KOPT-K1 (cell line): ENCODE data around the gene ANKRD23.

Source experiments
- H3K27ac ChIP-seq: fragments of 200-600 bp; sonication (generic); 2 replicates; pipeline ENCODE4 v1.5.1; 2016; ENCODE audit warnings: antibody characterized with exemption, mild to moderate bottlenecking, low read depth, low read length; ENCODE audit not compliant: poor library complexity, severe bottlenecking
- H3K36me3 ChIP-seq: fragments of 200-600 bp; sonication (generic); 2 replicates; pipeline ENCODE4 v1.5.1; 2017; ENCODE audit warnings: antibody characterized with exemption, mild to moderate bottlenecking, low read length, moderate library complexity; ENCODE audit not compliant: insufficient read depth
- H3K9me3 ChIP-seq: fragments of 200-600 bp; sonication (generic); 2 replicates; pipeline ENCODE4 v1.5.1; 2017; ENCODE audit warnings: antibody characterized with exemption, low read length, mild to moderate bottlenecking; ENCODE audit not compliant: insufficient read depth, poor library complexity, severe bottlenecking

Gene ANKRD23

GRCh38 chr2:96839875-96840850 lies 3.7 kb downstream of the ANKRD23 start:
- Histone ChIP-seq H3K27ac (peak overlapping the region; percentile 69), H3K9me3 (no peaks in the 10 kb centered on the region), H3K36me3 (peaks cover 38% of the 10 kb centered on the region)

- no peaks in the 10 kb centered on the region for H3K9me3 ChIP-seq
- H3K27ac ChIP-seq: peak overlapping the region; percentile 69
- peaks cover 46% of the 10 kb centered on the region for H3K36me3 ChIP-seq
Measured at GRCh38 chr2:96839293-96839874, 4.4 kb downstream of the ANKRD23 start.

DNA sequence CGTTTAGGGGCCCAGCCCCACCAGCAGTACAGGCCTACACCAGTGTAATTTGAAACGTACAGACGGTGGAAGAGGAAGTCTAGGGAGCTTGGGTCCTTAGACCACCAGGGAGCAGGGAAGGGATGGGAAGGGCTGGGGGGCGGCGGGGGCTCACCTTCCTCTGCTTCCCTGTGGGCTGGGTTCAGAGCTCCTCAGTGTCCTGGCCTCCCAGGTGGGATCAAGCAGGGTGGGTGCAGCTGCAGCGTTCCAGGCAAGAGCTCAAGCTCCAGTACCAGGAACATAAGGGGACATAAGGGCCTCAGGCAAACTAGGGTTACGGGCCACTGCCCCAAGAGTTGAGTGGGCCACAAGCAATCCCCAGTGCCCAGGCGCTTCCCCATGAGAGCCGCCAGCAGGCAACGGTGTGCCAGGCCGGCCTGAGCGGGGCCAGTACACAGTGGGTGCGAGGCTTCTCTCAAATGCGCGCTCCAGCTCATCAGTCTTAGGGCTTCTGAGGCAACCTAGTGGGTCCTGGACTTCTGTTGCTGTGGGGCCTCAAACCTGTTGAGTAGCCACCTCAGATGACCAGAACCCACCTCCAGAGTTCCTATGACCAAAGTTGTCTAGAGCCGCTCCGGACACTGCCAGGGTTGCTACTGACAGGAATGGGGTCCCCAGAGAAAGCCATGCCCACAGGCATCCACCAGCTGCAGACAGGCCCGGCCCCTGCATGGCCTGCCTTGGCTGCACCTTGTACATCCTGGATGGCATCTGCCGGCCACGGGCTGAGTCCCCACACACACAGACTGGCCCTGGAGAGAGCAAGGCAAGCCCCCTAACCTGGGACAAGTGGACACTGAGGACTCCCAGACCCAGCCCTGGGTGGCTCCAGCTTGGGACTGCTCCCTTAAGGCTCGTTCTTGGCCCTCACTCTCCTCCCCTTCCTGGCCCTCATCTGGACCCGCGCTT lies 5.2 kb downstream of the ANKRD23 start:
- Histone ChIP-seq H3K36me3 (peaks cover 52% of the 10 kb centered on the region), H3K9me3 (no peaks in the 10 kb centered on the region), H3K27ac (peak overlapping the region; percentile 69)

- Histone ChIP-seq H3K9me3 (no peaks in the 10 kb centered on the region), H3K27ac (no peak overlapping the region), H3K36me3 (peaks cover 62% of the 10 kb centered on the region)
Measured at GRCh38 chr2:96837575-96837974, 6.2 kb downstream of the ANKRD23 start.

GRCh38 chr2:96835830-96836229 lies 8.0 kb downstream of the ANKRD23 start:
- no peaks in the 10 kb centered on the region for H3K9me3 ChIP-seq
- peaks cover 76% of the 10 kb centered on the region for H3K36me3 ChIP-seq
- no peak overlapping the region for H3K27ac ChIP-seq

GRCh38 chr2:96832754-96833507 lies 10.9 kb downstream of the ANKRD23 start:
- Histone ChIP-seq H3K27ac (no peak overlapping the region), H3K36me3 (peaks cover 94% of the 10 kb centered on the region), H3K9me3 (no peaks in the 10 kb centered on the region)

DNA sequence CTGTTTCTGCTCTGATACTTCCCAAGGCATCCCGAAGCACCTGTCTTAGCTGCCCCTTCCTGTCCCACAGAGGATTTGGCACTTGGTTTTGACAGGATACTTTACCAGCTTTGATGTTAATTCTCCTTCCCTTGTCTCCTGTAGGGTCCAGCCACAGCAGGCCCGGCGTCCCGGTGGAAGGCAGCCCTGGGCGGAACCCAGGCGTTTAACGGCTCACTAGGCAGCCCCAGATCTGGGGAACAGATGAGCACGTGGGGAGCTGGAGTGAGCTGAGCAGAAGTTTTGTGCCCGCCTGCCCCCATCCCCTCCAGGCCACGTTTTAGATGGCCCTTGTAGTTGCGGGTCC lies 11.4 kb downstream of the ANKRD23 start:
- no peaks in the 10 kb centered on the region for H3K9me3 ChIP-seq
- no peak overlapping the region for H3K27ac ChIP-seq
- H3K36me3 ChIP-seq: peaks cover 94% of the 10 kb centered on the region

DNA sequence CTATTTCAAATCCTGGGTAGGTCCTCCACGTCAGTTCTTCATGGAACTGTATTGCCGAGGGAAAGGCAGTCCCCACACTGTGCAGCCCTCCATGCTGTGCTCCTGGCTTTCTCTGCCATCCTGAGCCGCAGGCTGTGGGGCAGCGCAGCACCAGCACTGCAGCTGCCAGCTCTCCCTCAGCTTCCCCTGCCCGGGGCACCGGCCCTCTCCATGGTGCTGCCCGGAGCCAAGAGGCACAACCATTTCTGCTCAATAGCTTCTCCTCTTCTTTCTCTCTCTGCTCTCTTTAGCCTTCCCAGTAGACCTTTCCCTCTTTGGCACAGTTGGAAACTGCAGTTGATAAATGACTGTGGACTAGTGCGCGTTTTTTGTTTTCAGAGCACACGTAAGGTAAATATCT lies 12.1 kb downstream of the ANKRD23 start:
- Histone ChIP-seq H3K36me3 (peaks cover 96% of the 10 kb centered on the region), H3K27ac (no peak overlapping the region)

DNA sequence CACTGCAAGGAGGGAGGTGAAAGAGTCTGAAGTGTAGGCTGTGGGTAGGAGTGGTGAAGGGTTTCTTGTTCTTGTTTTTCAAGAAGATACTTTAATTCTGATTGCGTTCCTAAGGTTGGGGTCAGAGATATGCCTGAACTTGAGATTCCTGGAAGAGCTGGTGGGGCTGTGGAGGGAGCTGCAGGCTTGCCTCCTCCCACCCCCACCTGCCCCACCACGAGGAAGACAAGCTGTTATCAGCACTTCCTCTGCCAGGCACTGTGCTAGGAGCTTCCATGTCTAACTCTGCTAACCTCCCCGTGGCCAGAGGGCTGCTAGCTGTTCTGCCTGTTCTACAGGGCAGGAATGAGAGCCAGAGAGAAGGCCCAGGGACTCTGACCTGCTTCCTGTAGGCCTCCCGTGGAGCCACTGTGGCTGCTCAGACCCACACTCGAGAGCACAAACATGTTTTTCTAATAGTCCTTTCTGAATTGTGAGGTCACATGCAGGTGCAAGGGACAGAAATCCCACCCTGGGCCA lies 13.7 kb downstream of the ANKRD23 start:
- Histone ChIP-seq H3K36me3 (peaks cover 98% of the 10 kb centered on the region), H3K27ac (no peak overlapping the region), H3K9me3 (no peaks in the 10 kb centered on the region)

More for the DNA sequence above, 12.1 kb downstream of the ANKRD23 start:
- H3K9me3 ChIP-seq: no peaks in the 10 kb centered on the region

GRCh38 chr2:96828874-96829273 lies 14.9 kb downstream of the ANKRD23 start:
- Histone ChIP-seq H3K9me3 (no peaks in the 10 kb centered on the region), H3K36me3 (peaks cover 99% of the 10 kb centered on the region), H3K27ac (no peak overlapping the region)

GRCh38 chr2:96828436-96828835 lies 15.4 kb downstream of the ANKRD23 start:
- Histone ChIP-seq H3K36me3 (peaks cover 99% of the 10 kb centered on the region), H3K9me3 (no peaks in the 10 kb centered on the region), H3K27ac (no peak overlapping the region)

GRCh38 chr2:96826546-96827278 lies 17.1 kb downstream of the ANKRD23 start:
- peaks cover 98% of the 10 kb centered on the region for H3K36me3 ChIP-seq
- no peaks in the 10 kb centered on the region for H3K9me3 ChIP-seq
- no peak overlapping the region for H3K27ac ChIP-seq

DNA sequence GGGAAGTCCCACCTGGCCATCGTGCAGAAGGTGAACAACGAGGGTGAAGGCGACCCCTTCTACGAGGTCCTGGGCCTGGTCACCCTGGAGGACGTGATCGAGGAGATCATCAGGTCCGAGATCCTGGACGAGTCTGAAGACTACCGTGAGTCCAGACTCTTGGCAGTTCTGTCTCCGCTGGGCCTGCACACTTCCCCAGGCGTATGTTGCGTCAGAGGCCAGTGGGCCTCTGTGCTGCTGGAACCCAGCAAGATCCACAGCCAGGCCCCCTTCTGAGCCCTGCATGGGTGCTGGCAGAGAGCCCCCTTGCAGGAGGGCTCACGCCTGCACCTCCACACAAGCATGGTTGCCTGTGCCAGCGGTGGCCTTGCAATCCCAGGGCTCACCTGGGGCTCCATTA lies 18.8 kb downstream of the ANKRD23 start:
- H3K36me3 ChIP-seq: peaks cover 98% of the 10 kb centered on the region
- no peaks in the 10 kb centered on the region for H3K9me3 ChIP-seq
- H3K27ac ChIP-seq: no peak overlapping the region
